Measurements from ENCODE around the gene MAML3. TPM values are rescaled to one million over a fixed set of nuclear protein-coding genes. Genes with fewer than 3 reads are reported as not detected.
"Not testable (repeated sequence)": the region's sequence is repeated elsewhere in the genome, so short reads cannot be mapped to it uniquely, and the experiment has no call there.

MAML3 gene
- total RNA-seq, 1 donor from 2014 or later = 6.7 TPM

GRCh38 chr4:139718833-139719232 is 435.2 kb downstream of the MAML3 start:
- no peak for DNase-seq

- no peak for DNase-seq
These were observed 435.6 kb downstream of the MAML3 start for GRCh38 chr4:139718358-139718757.

- no peak for DNase-seq
These were observed 438.1 kb downstream of the MAML3 start for GRCh38 chr4:139715746-139716391.

GRCh38 chr4:139712882-139713281 is 441.1 kb downstream of the MAML3 start:
- no peak for DNase-seq

GRCh38 chr4:139711461-139711860 is 442.5 kb downstream of the MAML3 start:
- DNase-seq = no peak

GRCh38 chr4:139710073-139710472 is 443.9 kb downstream of the MAML3 start:
- no peak for DNase-seq

- DNase-seq = no peak
These were observed 444.3 kb downstream of the MAML3 start for GRCh38 chr4:139709660-139710059.

GRCh38 chr4:139704915-139705485 is 449.0 kb downstream of the MAML3 start:
- no peak for DNase-seq

GRCh38 chr4:139700568-139700967 is 453.4 kb downstream of the MAML3 start:
- no peak for DNase-seq

- not testable (repeated sequence) for DNase-seq
These were observed 455.6 kb downstream of the MAML3 start for GRCh38 chr4:139698167-139698925.

- no peak for DNase-seq
These were observed 457.5 kb downstream of the MAML3 start for GRCh38 chr4:139696491-139696890.

GRCh38 chr4:139694522-139695107 is 459.4 kb downstream of the MAML3 start:
- DNase-seq = no peak

- no peak for DNase-seq
These were observed 461.5 kb downstream of the MAML3 start for GRCh38 chr4:139692309-139693012.

GRCh38 chr4:139690419-139690818 is 463.6 kb downstream of the MAML3 start:
- no peak for DNase-seq

GRCh38 chr4:139689093-139689722 is 464.8 kb downstream of the MAML3 start:
- DNase-seq = no peak

- no peak for DNase-seq
These were observed 467.0 kb downstream of the MAML3 start for GRCh38 chr4:139686988-139687387.

GRCh38 chr4:139686130-139686529 is 467.9 kb downstream of the MAML3 start:
- no peak for DNase-seq

- no peak for DNase-seq
These were observed 468.8 kb downstream of the MAML3 start for GRCh38 chr4:139685180-139685579.

- DNase-seq = no peak
These were observed 469.6 kb downstream of the MAML3 start for GRCh38 chr4:139684351-139684750.

- DNase-seq = no peak
These were observed 471.2 kb downstream of the MAML3 start for GRCh38 chr4:139682741-139683151.

GRCh38 chr4:139682309-139682708 is 471.7 kb downstream of the MAML3 start:
- DNase-seq = no peak

Data from skin of body (tissue), 2 donors.